ENCODE data around the gene TAF1L.
"Not testable (repeated sequence)": the region's sequence is repeated elsewhere in the genome, so short reads cannot be mapped to it uniquely, and the experiment has no call there.

TAF1L gene

DNA sequence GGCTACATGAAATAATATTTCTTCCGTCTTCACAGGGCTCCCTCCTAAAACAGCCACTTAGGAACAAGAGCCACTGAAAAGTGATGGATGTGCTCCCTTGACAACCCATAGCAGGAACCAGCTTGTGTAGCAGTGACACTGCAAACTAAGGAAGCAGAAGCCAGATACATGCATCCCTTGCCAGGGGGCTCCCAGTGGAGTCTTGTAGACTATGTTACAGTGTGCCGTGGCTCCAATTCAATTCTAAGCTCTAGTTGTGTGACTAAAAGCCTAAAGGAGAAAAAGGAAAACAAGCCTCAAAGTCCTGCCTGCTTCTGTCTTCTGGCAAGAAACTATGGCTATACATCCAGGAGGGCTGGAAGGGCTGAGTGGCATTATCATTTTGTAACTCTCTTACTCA is 12.2 kb upstream of the TAF1L start:
- H3K27ac ChIP-seq = no peak overlapping the region
- TF ChIP-seq ZFX (IDR thresholded peaks at IDR 0.05) = no peak
- TF ChIP-seq, protein P1, sequence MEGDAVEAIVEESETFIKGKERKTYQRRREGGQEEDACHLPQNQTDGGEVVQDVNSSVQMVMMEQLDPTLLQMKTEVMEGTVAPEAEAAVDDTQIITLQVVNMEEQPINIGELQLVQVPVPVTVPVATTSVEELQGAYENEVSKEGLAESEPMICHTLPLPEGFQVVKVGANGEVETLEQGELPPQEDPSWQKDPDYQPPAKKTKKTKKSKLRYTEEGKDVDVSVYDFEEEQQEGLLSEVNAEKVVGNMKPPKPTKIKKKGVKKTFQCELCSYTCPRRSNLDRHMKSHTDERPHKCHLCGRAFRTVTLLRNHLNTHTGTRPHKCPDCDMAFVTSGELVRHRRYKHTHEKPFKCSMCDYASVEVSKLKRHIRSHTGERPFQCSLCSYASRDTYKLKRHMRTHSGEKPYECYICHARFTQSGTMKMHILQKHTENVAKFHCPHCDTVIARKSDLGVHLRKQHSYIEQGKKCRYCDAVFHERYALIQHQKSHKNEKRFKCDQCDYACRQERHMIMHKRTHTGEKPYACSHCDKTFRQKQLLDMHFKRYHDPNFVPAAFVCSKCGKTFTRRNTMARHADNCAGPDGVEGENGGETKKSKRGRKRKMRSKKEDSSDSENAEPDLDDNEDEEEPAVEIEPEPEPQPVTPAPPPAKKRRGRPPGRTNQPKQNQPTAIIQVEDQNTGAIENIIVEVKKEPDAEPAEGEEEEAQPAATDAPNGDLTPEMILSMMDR (conservative IDR thresholded peaks at IDR 0.05) = no peak

- no peak for TF ChIP-seq ZFX (IDR thresholded peaks at IDR 0.05)
- TF ChIP-seq, protein P1 (conservative IDR thresholded peaks at IDR 0.05) = no peak
- H3K27ac ChIP-seq = no peak overlapping the region
Observed at GRCh38 chr9:32644698-32645097, 9.2 kb upstream of the TAF1L start.

GRCh38 chr9:32633151-32633550 is 2.3 kb downstream of the TAF1L start:
- H3K27ac ChIP-seq = not testable (repeated sequence)

- no peak overlapping the region for H3K27ac ChIP-seq
- no peak for TF ChIP-seq ZFX (IDR thresholded peaks at IDR 0.05)
- TF ChIP-seq, protein P1 (conservative IDR thresholded peaks at IDR 0.05) = no peak
Observed at GRCh38 chr9:32631991-32632390, 3.5 kb downstream of the TAF1L start.

GRCh38 chr9:32627394-32627954 is 8.0 kb downstream of the TAF1L start:
- no peak overlapping the region for H3K27ac ChIP-seq
- TF ChIP-seq, protein P1 (conservative IDR thresholded peaks at IDR 0.05) = no peak

- TF ChIP-seq ZFX (IDR thresholded peaks at IDR 0.05) = no peak
- TF ChIP-seq, protein P1 (conservative IDR thresholded peaks at IDR 0.05) = no peak
- H3K27ac ChIP-seq = no peak overlapping the region
Observed at GRCh38 chr9:32625320-32625719, 10.1 kb downstream of the TAF1L start.

DNA sequence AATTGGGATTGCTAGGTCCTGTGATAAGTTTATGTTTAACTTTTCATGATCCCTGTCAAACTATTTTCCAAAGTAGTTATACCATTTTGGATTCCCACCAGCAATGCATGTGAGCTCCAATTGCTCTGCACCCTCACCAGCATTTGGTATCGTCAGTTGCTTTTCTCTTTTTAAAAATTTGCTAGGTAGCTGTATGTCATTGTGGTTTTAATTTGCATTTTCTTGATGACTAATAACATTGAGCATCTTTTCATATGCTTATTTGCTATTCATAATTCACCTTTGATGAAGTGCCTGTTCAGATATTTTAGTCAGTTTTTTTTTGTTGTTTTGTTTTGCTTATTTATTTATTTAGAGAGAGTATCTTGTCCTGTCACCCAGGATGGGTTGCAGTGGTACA is 12.5 kb downstream of the TAF1L start:
- no peak overlapping the region for H3K27ac ChIP-seq
- no peak for TF ChIP-seq ZFX (IDR thresholded peaks at IDR 0.05)
- TF ChIP-seq, protein P1 (conservative IDR thresholded peaks at IDR 0.05) = no peak

GRCh38 chr9:32618261-32618660 is 17.2 kb downstream of the TAF1L start:
- no peak overlapping the region for H3K27ac ChIP-seq
- TF ChIP-seq ZFX (IDR thresholded peaks at IDR 0.05) = no peak
- TF ChIP-seq, protein P1 (conservative IDR thresholded peaks at IDR 0.05) = no peak

Measured in C4-2B (cell line).